GM10248 (cell line): Measurements from ENCODE around the gene GLIS1.

ENCODE experiments used
- CTCF ChIA-PET: fragments of 300-600 bp; sonication (Branson Sonifier 250); formaldehyde crosslinking; extraction: SDS; loops from one replicate; lab custom pipeline; 2021; ENCODE audit warnings: antibody characterized with exemption; lab: Yijun Ruan, JAX
- POLR2A ChIA-PET: fragments of 350-650 bp; sonication (Branson Sonifier 250); formaldehyde crosslinking; extraction: SDS; loops from one replicate; lab custom pipeline; 2020; ENCODE audit warnings: antibody characterized with exemption; lab: Yijun Ruan, JAX
- DNase-seq: peaks from one replicate; pipeline ENCODE4 v3.0.0; 2012; ENCODE audit errors: extremely low spot score
- TF ChIP-seq, protein P1 (sequence below): IDR thresholded peaks from 2 replicates; pipeline ENCODE4 v1.5.1; 2012; ENCODE audit warnings: mild to moderate bottlenecking, low read depth; ENCODE audit errors: extremely low read depth, missing control alignments, control extremely low read depth

The GLIS1 gene

DNA sequence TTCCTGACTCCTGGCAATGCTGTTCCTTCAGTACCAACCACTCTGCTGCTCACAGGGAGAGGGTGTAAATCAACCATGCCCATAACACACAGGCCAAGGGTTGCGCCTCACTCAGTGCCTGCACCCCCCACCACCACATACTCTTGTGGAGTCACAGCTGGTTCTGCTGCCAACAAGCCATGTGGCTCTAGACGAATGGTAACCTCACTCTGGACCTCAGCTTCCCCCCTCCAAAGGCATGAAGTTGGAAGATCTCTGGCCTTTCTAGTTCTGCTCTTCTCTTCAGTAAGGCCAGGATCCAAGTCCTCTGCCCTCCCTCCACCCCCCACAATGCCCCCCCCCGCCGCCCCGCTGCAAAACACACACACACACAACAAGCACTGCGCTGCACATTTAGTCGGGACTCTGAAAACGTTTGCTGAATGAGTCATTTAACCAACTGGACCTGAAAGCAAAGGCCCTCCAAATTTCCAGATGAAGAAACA lies 1.7 kb upstream of the GLIS1 start:
- TF ChIP-seq, protein P1, sequence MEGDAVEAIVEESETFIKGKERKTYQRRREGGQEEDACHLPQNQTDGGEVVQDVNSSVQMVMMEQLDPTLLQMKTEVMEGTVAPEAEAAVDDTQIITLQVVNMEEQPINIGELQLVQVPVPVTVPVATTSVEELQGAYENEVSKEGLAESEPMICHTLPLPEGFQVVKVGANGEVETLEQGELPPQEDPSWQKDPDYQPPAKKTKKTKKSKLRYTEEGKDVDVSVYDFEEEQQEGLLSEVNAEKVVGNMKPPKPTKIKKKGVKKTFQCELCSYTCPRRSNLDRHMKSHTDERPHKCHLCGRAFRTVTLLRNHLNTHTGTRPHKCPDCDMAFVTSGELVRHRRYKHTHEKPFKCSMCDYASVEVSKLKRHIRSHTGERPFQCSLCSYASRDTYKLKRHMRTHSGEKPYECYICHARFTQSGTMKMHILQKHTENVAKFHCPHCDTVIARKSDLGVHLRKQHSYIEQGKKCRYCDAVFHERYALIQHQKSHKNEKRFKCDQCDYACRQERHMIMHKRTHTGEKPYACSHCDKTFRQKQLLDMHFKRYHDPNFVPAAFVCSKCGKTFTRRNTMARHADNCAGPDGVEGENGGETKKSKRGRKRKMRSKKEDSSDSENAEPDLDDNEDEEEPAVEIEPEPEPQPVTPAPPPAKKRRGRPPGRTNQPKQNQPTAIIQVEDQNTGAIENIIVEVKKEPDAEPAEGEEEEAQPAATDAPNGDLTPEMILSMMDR, result no peak
- DNase-seq, result no peak
- POLR2A ChIA-PET, result no interaction called here
- CTCF ChIA-PET, result interaction anchor here (0.9 kb wide), 1 partner anchor 9 kb away, joined by 4 read pairs; no protein-coding TSS in a partner anchor

- TF ChIP-seq, protein P1, result no peak
- DNase-seq, result peak; percentile 28
- ChIA-PET POLR2A (no interaction called here), CTCF (no interaction called here)
Measured at GRCh38 chr1:53738205-53739108, 507 bp downstream of the GLIS1 start.

GRCh38 chr1:53737648-53738204 lies 1.2 kb downstream of the GLIS1 start:
- ChIA-PET POLR2A (no interaction called here), CTCF (no interaction called here)
- no peak for DNase-seq
- TF ChIP-seq, protein P1, result no peak

DNA sequence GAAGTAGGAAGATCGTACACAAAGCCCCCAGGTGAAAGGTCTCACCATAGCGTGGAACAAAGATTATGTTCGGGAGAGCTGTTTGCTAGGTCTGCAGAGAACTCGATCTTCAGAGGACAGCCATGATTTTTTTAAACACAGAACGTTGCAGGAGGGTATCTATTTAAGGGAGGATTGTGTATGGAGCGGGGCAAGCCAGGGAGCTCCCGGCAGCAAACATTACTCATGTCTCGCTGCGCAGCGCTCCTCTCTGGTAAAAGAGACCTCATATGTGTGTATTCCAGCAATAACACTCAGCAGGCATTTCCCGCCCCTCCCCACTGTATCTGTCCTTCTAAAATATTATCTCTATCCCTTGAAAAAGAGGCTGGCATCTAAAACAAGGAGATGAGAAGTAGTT lies 2.7 kb downstream of the GLIS1 start:
- CTCF ChIA-PET, result no interaction called here
- POLR2A ChIA-PET, result no interaction called here

GRCh38 chr1:53735681-53736080 lies 3.3 kb downstream of the GLIS1 start:
- ChIA-PET POLR2A (no interaction called here), CTCF (no interaction called here)
- no peak for DNase-seq
- TF ChIP-seq, protein P1, result no peak

More for the DNA sequence above, 2.7 kb downstream of the GLIS1 start:
- TF ChIP-seq, protein P1, result no peak
- DNase-seq, result no peak

GRCh38 chr1:53735261-53735660 lies 3.7 kb downstream of the GLIS1 start:
- CTCF ChIA-PET, result no interaction called here
- POLR2A ChIA-PET, result no interaction called here
- no peak for DNase-seq
- TF ChIP-seq, protein P1, result no peak
